SU-DHL-6 (cell line): Measurements from ENCODE around the gene OSBPL10.

ENCODE experiments used
- H2AFZ ChIP-seq: fragments of 200-600 bp; sonication (generic); 2 replicates; pipeline ENCODE4 v1.6.1; 2014; ENCODE audit warnings: low read depth, mild to moderate bottlenecking, moderate library complexity, mixed read lengths, antibody characterized with exemption, low read length; ENCODE audit not compliant: severe bottlenecking
- H3F3A ChIP-seq: fragments of 200-600 bp; shearing (Covaris generic); 2 replicates; pipeline ENCODE4 v1.6.0; 2016; ENCODE audit warnings: antibody characterized with exemption, mild to moderate bottlenecking; ENCODE audit not compliant: insufficient read depth
- H3K27ac ChIP-seq: fragments of 200-600 bp; sonication (generic); 2 replicates; pipeline ENCODE4 v1.5.1; 2016; ENCODE audit warnings: low read depth, mild to moderate bottlenecking, low read length, moderate library complexity, mixed read lengths
- H3K27me3 ChIP-seq: fragments of 200-600 bp; sonication (generic), shearing (Covaris generic); 2 replicates; pipeline ENCODE4 v1.6.0; 2014; ENCODE audit warnings: mild to moderate bottlenecking, low read length
- H3K36me3 ChIP-seq: fragments of 200-600 bp; sonication (generic); 2 replicates; pipeline ENCODE4 v1.6.1; 2014; ENCODE audit warnings: mild to moderate bottlenecking, low read length, mixed read lengths
- H3K4me2 ChIP-seq: fragments of 300-600, 200-600 bp; shearing (Covaris generic), sonication (generic); 2 replicates; pipeline ENCODE4 v1.6.0; 2014; ENCODE audit warnings: low read length, low read depth, mild to moderate bottlenecking; ENCODE audit not compliant: poor library complexity, severe bottlenecking
- H3K4me3 ChIP-seq: fragments of 200-600 bp; sonication (generic); 2 replicates; pipeline ENCODE4 v1.5.1; 2014; ENCODE audit warnings: antibody characterized with exemption, low read length, mild to moderate bottlenecking, mixed read lengths; ENCODE audit not compliant: insufficient read depth, poor library complexity, severe bottlenecking
- H3K79me2 ChIP-seq: fragments of 200-600 bp; sonication (generic); 2 replicates; pipeline ENCODE4 v1.6.1; 2014; ENCODE audit warnings: mild to moderate bottlenecking, low read length, moderate library complexity; ENCODE audit not compliant: insufficient read depth
- H3K9ac ChIP-seq: fragments of 200-600 bp; sonication (generic); 2 replicates; pipeline ENCODE4 v1.7.0; 2014; ENCODE audit warnings: mild to moderate bottlenecking, low read length
- H3K9me2 ChIP-seq: fragments of 200-600 bp; sonication (generic); replicated peaks from 2 replicates; pipeline ENCODE4 v1.6.1; 2014; ENCODE audit warnings: low read length; ENCODE audit not compliant: insufficient read depth
- H3K9me3 ChIP-seq: fragments of 200-600 bp; sonication (generic); 2 replicates; pipeline ENCODE4 v1.6.1; 2014; ENCODE audit warnings: low read length, mixed read lengths; ENCODE audit not compliant: insufficient read depth
- H4K20me1 ChIP-seq: fragments of 200-600 bp; sonication (generic); 2 replicates; pipeline ENCODE4 v1.6.1; 2014; ENCODE audit warnings: low read depth, mild to moderate bottlenecking, antibody characterized with exemption, low read length, moderate library complexity, mixed read lengths
- CTCF ChIP-seq: fragments of 200-600 bp; sonication (generic); IDR thresholded peaks from one replicate; pipeline ENCODE4 v1.5.1; 2017; ENCODE audit warnings: antibody characterized with exemption, mild to moderate bottlenecking, low read length, moderate library complexity; ENCODE audit not compliant: insufficient read depth, poor library complexity, severe bottlenecking
- EZH2phosphoT487 ChIP-seq: fragments of 200-600 bp; sonication (generic), shearing (Covaris generic); conservative IDR thresholded peaks from 2 replicates; pipeline ENCODE4 v1.6.1; 2018; ENCODE audit warnings: mild to moderate bottlenecking, antibody characterized with exemption, low read length, moderate library complexity, mixed read lengths

OSBPL10 gene

GRCh38 chr3:31622636-31623288, 358.3 kb downstream of the OSBPL10 start:
- Histone ChIP-seq H4K20me1 (no peaks in the 10 kb centered on the region), H3K36me3 (peaks cover 62% of the 10 kb centered on the region), H3K9ac (no peak overlapping the region), H3K4me3 (no peak overlapping the region), H3K79me2 (no peaks in the 10 kb centered on the region), H3K9me3 (no peaks in the 10 kb centered on the region), H2AFZ (no peak overlapping the region), H3F3A (peaks cover 5% of the 10 kb centered on the region; the same call in 1 of the 2 replicates), H3K27me3 (no peaks in the 10 kb centered on the region), H3K4me2 (peak overlapping the region; percentile 36), H3K9me2 (no peaks in the 10 kb centered on the region), H3K27ac (peak overlapping the region; percentile 41)
- TF ChIP-seq EZH2phosphoT487 (no peak), CTCF (no peak)

GRCh38 chr3:31621314-31621713, 359.7 kb downstream of the OSBPL10 start:
- H3K36me3 ChIP-seq = peaks cover 65% of the 10 kb centered on the region

GRCh38 chr3:31620656-31621055, 360.4 kb downstream of the OSBPL10 start:
- no peak for TF ChIP-seq EZH2phosphoT487
- no peak for TF ChIP-seq CTCF
- H3K9me3 ChIP-seq = no peaks in the 10 kb centered on the region
- no peaks in the 10 kb centered on the region for H3K9me2 ChIP-seq
- H3K9ac ChIP-seq = no peak overlapping the region
- no peak overlapping the region for H3K4me3 ChIP-seq
- H3K27ac ChIP-seq = no peak overlapping the region
- no peaks in the 10 kb centered on the region for H3K27me3 ChIP-seq
- no peaks in the 10 kb centered on the region for H4K20me1 ChIP-seq
- no peak overlapping the region for H2AFZ ChIP-seq
- H3K79me2 ChIP-seq = 0 out of 2 replicates have a peak, but pooled peaks cover 7% of the 10 kb centered on the region
- H3K4me2 ChIP-seq = no peak overlapping the region
- H3F3A ChIP-seq = peaks cover 5% of the 10 kb centered on the region; the same call in 1 of the 2 replicates
- peaks cover 59% of the 10 kb centered on the region for H3K36me3 ChIP-seq

More at GRCh38 chr3:31621314-31621713, 359.7 kb downstream of the OSBPL10 start:
- H3K9me2 ChIP-seq = no peaks in the 10 kb centered on the region
- no peaks in the 10 kb centered on the region for H3K9me3 ChIP-seq
- no peak overlapping the region for H3K4me3 ChIP-seq
- no peaks in the 10 kb centered on the region for H3K27me3 ChIP-seq
- H3K27ac ChIP-seq = no peak overlapping the region
- no peaks in the 10 kb centered on the region for H4K20me1 ChIP-seq
- H3K79me2 ChIP-seq = 0 out of 2 replicates have a peak, but pooled peaks cover under 1% of the 10 kb centered on the region
- no peak overlapping the region for H2AFZ ChIP-seq
- no peak overlapping the region for H3K4me2 ChIP-seq
- peaks cover 5% of the 10 kb centered on the region; the same call in 1 of the 2 replicates for H3F3A ChIP-seq
- no peak overlapping the region for H3K9ac ChIP-seq
- TF ChIP-seq EZH2phosphoT487 (no peak), CTCF (no peak)
